Activated CD8-positive, alpha-beta memory T cell treated with anti-CD3 and anti-CD28 coated beads for 1 hour (primary cell): ENCODE data around the gene CLN3.
"Not testable (repeated sequence)": the region's sequence is repeated elsewhere in the genome, so short reads cannot be mapped to it uniquely, and the experiment has no call there.

Source experiments
- DNase-seq, 2 donors: peaks; one replicate each; pipeline ENCODE4 v3.0.0-alpha.2; 2020; ENCODE audit warnings: low read depth in 1 of 2; ENCODE audit errors: extremely low read depth in 1 of 2

CLN3 gene

DNA sequence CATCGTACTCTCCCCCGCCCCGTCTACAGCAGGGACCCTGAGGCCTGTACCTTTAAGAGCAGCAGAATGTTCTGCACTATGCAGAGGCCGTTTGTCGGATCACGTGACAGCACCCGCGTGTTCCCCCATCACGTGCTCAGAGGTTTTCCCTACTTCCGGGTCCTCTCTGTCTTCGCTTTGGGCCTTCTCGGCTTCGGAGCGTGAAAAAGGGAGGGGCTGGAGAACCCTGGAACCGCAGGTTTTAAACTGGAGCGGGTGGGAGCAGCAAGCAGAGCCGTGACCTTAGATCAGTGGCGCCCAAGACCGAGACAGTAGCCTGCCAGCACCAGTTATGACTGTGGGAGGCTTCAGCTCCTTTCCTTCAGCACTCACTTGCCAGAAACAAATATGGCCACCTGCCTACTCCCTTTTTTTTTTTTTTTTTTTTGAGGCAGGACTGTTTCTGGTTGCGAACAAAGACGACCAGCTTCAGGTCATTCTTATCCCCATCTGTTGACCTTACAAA, at the start of gene CLN3:
Gene CLN3, minus strand, starts transcription at position 105 of the 505 bp plus-strand sequence. CDS start 315 bp downstream, outside the sequence.
- peak; percentile 70 to 75 for DNase-seq

- no peak for DNase-seq
Measured at GRCh38 chr16:28540346-28540745, 48.5 kb upstream of the CLN3 start.

- no peak for DNase-seq
Measured at GRCh38 chr16:28538733-28539596, 47.1 kb upstream of the CLN3 start, which contains the start of gene NUPR1. TSS of gene NUPR1 (minus strand) at chr16:28538974. CDS start at chr16:28538907, 67 bp downstream.

DNA sequence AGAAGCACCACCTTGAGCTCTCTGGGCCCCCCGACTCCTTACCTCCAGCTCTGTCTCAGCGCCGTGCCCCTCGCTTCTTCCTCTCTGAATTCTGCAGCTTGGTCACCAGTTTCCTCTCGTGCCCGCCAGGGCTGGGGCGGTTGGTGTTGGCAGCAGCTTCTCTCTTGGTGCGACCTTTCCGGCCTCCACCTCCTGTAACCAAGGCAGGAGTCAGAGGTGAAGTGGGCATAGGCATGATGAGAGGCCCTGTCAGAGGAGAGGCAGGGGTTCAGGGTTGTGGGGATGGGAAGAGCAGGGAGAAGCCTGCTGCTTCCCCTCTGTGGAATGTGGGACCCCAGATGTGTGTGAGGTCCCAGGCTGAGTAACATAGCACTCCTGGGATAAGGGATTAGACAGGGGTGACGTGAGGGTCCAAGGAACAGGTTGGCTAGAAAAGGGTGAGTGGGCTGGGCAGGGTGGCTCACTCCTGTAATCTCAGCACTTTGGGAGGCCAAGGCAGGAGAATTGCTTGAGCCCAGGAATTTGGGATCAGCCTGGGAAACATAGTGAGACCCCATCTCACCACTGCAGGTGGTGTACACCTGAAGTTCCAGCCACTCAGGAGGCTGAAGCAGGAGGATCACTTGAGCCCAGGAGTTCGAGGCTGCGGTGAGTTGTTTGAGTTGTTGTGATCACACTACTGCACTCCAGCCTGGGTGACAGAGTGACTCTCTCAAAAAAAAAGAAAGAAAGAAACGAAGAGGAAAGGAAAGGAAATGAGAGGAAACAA, 46.3 kb upstream of the CLN3 start:
- no peak for DNase-seq

GRCh38 chr16:28537076-28537475, 45.2 kb upstream of the CLN3 start:
- no peak for DNase-seq

DNA sequence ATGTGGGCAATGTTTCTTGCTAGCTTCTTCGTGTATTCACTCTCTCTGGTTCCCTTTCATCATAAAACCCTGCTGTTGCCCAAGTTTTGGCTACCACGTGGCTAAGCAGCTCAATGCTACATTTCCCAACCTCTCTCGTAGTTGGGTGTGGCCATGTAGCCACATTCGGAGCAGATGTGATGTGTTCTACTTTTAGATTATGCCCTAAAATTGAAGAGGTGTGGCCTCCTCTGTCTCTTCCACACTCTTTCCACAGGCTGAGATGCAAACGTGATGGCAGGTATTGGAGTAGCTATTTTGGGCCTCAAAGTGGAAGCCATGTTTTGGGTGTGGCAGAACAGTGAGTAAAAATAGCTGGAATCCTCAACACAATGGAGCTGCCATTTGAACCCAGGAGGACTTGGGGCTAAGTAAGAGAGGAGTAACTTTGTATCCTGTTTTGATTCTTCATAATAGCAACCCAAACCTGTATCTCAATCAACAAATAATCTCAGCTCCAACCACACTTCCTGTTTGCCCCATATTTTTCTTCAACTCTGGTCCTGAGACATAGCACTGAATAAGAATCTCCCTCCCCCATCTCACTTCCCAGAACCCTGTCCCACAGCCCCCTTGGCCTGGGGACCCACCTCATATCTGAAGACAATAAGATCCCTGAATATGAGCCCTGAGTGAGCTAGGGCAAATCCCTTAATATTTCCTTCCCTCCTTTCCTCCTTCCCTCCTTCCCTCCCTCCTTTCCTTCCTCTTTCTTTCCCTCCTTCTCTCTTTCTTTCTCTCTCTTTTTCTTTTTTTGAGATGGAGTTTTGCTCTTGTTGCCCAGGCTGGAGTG, 42.9 kb upstream of the CLN3 start:
- no peak for DNase-seq

- no peak for DNase-seq
Measured at GRCh38 chr16:28532940-28533647, 41.2 kb upstream of the CLN3 start.

DNA sequence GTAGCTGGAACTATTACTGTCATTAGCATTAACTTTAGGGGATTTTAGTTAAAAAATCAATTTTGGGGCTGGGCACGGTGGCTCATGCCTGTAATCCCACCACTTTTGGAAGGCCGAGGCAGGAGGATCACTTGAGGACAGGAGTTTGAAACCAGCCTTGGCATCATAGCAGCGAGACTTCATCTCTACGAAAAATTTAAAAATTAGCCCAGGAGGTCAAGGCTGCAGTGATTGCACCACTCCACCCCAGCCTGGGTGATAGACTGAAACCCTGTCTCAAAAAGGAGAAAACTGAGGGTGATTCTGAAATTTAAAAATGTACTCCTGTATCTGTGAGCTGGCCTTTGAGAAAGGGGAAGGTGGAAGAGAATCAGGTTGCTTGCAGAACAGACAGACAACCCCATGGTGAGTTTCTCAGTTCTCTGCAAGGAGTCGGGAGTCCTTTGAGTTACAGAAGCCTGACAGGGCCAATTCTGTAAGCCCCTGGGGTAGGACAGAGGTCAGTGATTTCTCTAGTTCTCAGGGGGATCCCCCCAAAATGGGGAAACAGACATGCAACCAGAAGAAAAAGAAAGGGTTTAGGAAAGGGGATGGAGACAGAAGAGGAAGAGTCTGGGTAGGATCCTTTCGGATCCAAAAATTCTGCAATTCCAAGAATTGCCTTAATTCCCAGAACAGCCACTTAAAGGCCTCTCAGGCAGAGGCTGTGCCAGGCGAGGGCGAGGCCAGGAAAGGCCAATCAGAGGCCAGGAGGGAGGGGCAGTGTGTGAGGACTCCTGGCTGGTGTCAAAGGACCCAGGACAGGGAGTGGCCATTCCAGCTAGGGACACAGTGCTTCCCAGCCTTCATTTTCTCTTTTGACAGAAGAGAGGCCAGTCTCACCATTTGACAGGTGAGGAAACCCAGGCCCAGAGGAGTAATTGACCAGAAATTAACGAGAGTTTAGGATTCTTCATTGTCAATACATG, 40.2 kb upstream of the CLN3 start:
- no peak for DNase-seq

DNA sequence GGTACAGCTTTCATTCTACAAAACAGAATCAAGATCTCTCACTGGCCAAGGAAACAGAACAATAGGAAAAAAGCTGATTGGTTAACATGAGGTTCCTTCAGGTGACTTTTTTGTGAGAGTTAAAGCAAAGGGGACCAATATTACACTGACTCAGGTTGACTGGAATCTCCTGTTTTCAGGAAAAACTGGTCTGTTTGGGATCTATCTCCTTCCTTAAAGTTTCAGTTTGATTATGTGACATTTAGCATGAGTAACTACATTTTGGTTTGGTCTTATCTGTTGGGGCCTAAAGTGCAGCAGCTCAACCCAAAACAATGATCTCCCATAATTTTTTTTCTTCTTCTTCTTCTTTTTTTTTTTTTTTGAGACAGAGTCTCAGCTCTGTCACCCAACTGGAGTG, 37.2 kb upstream of the CLN3 start:
- DNase-seq = no peak

DNA sequence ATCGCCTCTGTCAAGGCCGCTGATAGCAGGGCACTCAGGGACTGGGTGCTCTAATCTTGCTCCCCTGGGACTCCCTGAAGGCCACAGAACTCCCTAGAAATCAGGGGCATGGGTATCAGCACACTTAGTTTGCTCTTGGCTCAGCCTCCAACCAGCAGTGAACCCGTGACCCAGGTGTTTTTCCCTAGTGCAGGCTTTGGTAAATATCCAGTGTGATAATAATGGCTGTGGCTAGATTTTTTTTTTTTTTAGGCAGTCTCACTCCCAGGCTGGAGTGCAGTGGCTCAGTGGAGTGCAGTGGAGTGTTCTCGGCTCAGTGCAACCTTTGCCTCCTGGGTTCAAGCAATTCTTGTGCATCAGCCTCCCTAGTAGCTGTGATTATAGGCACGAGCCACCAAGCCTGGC, 36.6 kb upstream of the CLN3 start:
- DNase-seq = no peak

GRCh38 chr16:28527985-28528384, 36.1 kb upstream of the CLN3 start:
- no peak for DNase-seq

DNA sequence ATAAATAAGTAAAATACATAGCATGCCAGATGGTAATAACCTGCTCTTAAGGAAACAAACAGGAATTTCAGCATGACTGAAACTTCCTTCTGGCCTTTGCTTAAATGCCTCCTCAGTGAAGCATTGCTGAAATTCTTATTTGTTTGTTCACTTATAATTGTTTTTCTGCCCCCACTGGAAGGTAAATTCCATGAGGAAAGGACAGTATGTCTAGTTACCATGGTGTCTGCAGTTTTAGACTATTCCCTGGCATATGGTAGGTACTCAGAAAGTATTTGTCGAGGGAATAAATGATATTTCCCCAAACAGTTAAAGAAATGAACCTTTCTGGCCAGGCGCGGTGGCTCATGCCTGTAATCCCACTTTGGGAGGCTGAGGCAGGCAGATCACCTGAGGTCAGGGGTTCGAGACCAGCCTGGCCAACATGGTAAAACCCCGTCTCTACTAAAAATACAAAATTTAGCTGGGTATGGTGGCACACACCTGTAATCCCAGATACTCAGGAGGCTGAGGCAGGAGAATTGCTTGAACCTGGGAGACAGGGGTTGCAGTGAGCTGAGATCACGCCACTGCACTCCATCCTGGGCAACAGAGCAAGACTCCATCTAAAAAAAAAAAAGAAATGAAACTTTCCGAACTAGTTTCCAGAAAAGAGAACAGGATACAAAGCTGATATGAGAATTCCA, 35.4 kb upstream of the CLN3 start:
- not testable (repeated sequence) for DNase-seq

DNA sequence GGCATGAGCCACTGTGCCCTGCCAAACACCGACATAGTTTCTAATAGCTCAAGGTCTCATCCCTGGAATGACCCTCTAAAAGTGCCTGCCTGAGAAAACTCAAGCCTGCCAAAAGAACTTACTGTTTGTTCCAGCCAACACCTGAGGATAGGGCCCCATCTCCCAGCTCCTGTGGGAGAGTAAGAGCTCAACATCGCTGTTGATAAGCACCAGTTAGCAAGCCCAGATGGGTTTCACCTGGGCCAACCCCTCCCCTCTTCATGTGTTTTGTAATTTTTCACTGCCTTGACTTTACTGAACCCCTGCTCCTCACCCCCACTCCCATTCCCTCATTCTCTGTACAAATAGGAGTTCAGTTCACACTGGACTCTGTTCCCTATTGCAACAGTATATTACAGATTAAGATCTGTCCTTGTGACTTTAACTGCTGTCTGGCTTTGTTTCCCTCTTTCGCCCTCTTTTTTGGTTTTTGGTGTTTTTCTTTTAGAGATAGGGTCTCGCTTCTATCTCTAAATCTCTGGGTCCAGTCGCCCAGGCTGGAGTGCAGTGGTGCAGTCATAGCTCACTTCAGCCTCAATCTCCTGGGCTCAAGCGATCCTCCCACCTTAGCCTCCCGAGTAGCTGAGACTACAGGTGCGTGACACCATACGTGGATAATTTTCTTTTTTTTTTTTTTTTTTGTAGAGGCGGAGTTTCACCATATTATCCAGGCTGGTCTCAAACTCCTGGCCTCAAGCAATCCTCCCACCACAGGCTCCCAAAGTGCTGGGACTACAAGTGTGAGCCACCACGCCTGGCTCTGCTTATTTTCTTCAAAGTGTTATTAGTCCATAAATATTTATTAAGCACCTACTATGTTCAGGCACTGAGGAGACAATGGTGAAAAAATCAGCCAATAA, 34.6 kb upstream of the CLN3 start:
- DNase-seq = no peak

DNA sequence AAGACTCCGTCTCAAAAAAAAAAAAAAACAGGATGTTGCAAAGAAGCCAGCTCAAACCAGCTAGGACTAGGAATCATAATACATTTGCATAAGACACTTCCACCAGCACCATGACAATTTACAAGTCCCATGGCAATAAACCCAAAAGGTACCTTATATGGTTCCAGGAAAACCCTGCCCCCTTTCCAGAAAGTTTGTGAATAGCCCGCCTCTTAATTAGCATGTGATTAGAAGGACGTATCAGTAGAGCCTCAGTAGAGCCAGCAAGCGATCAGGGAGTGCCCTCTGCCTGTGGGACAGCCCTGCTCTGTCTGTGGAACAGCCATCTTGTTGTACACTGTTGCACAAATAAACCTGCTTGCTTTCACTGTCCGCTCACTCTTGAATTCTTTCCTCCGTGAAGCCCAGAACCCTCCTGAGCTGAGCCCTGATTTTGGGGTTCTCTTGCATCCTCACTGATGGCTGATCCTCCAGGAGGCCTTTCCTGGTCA, 32.9 kb upstream of the CLN3 start:
- DNase-seq = no peak

GRCh38 chr16:28522792-28523191, 30.9 kb upstream of the CLN3 start:
- no peak for DNase-seq

DNA sequence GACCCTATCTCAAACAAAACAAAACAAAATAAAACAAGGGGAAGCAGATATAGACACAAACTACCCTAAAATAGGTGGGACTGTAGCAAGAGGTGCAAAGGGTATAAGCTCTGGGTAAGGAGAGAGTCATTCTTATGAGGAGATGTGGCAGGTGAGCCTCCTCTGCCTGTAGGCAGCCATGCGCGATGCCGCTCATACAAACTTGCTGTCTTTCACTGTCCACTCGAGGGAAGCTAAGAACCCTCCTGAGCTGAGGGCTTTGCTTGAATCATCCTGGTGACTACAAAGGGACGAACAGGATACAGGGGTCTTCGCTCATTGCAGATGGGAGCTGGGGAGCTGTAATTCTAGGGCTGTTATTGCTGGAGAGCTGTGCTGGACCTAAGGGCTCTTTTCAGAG, 29.6 kb upstream of the CLN3 start:
- no peak for DNase-seq

DNA sequence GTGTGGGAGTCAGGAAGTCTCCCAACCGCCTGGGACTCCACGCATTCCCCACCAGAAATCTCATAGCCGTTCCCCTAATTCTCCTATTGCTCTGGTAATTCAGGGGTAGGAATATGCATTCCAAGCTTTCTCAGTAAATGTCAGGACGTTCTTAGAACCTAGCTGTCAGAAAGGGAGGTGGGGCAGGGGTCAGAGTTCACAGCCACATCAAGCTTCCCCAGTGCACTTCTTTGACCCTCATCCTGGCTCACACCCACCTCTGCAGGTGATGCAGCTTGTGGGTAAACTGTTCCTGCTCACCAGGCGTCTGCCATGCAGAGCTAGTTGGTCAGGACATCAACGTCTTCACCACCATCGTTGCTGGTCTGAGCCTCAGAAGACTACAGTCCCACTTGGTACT, 28.8 kb upstream of the CLN3 start:
- DNase-seq = no peak
